GM18517 (cell line): ENCODE measurements around the gene COLGALT1.
"Not testable (repeated sequence)": the region's sequence is repeated elsewhere in the genome, so short reads cannot be mapped to it uniquely, and the experiment has no call there.

Experiments used
- ATAC-seq: cut with Tn5 transposase; IDR thresholded peaks from one replicate; pipeline ENCODE4 v1.9.1; 2021; ENCODE audit warnings: mild to moderate bottlenecking, moderate library complexity; ENCODE audit not compliant: unreplicated experiment

COLGALT1 gene

GRCh38 chr19:17532116-17532515 is 23.3 kb upstream of the COLGALT1 start:
- ATAC-seq = no peak

DNA sequence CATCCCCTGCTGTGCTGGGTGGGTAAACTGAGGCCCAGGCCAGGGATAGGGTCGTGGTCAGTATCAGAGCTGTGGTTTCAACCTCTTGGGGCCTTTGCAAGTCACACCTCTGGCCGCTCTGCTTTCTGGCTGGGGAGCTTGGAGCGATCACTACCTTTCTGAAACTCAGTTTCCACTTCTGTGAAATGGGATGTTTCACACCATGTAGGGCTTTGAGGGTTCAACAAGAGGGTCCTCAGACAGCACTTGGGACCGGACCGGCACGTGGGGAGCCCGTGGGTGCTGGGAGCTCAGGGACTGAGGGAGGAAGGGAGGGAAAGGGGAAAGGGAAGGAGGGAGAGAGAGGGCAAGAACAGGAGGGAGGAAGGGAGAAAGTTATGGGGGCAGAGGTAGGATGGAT is 22.9 kb upstream of the COLGALT1 start:
- no peak for ATAC-seq

- no peak for ATAC-seq
Observed at GRCh38 chr19:17534767-17535166, 20.7 kb upstream of the COLGALT1 start.

DNA sequence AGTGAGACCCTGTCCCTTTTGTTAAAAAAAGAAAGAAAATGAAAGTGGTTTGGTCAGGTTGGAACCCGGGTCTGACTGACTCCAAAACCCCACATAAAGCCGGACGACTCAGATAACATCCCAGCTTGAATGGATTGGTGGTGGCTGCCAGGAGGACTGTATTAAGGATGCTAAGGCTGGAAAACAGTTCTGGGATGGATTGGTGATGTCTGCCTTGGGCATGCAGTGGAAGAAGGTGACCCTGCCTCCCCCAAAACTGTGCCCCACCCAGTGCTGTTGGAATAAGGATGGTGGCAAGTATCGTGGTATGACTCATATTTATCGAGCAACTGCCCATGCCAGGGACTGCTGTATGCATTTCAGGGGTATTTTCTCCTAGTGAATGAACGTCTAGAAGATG is 18.5 kb upstream of the COLGALT1 start:
- no peak for ATAC-seq

DNA sequence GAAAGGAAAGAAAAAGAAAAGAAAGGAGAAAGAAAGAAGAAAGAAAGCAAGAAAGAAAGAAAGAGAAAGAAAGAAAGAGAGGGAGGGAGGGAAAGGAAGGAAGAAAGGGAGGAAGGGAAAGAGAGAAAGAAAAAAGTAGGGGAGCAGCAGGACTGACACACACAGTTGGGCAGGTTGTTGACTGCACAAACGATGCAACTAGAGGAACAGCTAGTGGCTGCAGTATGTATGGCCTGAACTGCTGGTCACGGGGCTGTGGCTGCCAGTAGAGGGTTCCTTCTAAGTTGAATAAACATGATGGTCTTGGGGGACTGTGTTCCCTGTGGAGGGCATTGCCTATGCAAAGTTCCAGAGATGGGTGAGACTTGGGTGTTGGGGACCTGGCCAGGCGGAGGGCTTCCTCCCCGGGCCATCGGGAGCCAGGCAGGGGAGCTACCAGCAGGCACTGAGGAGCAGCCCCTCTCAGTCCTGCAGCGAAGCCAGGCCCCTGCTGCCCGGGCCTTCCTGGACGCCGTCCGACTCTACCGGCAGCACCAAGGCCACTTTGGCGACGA is 16.7 kb upstream of the COLGALT1 start:
- ATAC-seq = no peak

GRCh38 chr19:17539238-17540117 is 16.0 kb upstream of the COLGALT1 start:
- ATAC-seq = peak; percentile 60

- ATAC-seq = no peak
Observed at GRCh38 chr19:17540174-17540573, 15.3 kb upstream of the COLGALT1 start.

DNA sequence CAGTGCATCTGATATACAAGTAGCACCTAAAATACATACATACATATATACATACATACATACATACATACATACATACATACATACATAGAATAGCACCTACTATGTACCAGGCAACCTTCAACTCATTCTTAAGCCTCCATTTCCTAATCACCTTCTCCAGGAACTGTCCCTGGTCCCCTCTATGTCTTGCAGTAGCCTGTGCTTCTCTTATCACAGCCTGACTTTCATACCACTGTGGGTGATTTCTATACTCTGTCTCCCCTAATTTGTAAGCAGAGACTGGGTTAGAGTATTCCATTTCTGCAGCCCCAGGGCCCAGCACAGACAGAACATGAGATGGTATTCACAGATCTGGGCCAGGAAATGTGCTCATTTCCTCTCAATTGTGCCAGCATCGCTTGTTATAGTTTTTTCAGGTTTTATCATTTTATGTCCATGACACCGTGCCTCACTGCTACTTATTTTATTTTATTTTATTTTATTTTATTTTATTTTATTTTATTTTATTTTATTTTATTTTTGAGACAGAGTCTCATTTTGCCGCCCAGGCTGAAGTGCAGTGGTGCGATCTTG is 14.2 kb upstream of the COLGALT1 start:
- ATAC-seq = no peak

DNA sequence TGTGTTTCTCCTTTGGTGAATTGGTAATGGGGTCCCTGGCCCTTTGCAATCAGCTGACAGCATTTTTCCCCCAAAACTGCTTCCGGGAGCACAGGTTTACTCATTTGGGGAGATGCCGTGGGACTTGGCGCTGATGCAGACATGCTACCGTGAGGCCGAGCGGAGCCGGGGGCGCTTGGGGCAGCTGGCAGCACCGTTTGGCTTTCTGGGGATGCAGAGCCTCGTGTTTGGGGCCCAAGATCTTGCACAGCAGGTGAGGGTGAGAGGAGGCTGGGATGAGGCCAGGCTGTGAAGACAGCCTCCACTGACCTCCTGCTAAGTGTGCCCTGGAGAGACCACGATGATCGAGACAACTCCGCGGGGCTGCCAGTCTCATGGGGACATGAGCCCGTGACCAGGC is 13.4 kb upstream of the COLGALT1 start:
- ATAC-seq = no peak

- no peak for ATAC-seq
Observed at GRCh38 chr19:17542793-17543582, 12.5 kb upstream of the COLGALT1 start.

DNA sequence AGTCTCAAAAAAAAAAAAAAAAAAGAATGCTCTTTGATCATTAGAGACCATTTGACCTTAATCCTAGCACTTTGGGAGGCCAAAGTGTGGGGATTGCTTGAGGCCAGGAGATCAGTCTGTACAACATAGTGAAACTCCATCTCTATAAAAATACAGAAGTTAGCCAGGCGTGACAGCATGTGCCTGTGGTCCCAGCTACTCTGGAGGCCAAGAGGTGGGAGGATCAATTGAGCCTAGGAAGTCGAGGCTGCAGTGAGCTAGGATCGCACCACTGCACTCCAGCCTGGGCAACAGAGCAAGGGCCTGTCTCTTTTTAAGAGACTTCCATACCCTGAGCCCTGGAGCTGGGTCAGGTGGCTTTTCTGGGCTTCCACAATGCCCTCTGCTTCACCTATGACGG is 11.5 kb upstream of the COLGALT1 start:
- ATAC-seq = no peak

DNA sequence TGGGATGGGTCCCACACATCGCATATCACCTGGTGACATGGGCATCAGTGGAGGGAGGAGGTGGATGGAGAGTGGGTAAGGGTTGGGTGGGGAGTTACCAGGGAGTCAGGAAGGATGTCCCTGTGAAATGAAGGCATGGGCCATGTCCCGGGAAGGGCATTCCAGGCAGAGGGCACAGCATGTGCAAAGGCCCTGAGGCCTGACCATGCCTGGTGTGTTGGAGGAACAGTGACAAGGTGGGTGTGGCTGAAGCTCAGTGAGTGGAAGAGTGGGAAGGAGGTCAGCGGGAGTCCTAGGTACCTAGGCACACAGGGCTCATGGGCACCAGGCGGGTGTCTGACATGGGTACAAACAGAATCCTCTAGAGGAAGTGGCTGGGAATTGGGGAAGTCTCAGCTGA is 11.0 kb upstream of the COLGALT1 start:
- no peak for ATAC-seq

- ATAC-seq = no peak
Observed at GRCh38 chr19:17548145-17548544, 7.3 kb upstream of the COLGALT1 start.

DNA sequence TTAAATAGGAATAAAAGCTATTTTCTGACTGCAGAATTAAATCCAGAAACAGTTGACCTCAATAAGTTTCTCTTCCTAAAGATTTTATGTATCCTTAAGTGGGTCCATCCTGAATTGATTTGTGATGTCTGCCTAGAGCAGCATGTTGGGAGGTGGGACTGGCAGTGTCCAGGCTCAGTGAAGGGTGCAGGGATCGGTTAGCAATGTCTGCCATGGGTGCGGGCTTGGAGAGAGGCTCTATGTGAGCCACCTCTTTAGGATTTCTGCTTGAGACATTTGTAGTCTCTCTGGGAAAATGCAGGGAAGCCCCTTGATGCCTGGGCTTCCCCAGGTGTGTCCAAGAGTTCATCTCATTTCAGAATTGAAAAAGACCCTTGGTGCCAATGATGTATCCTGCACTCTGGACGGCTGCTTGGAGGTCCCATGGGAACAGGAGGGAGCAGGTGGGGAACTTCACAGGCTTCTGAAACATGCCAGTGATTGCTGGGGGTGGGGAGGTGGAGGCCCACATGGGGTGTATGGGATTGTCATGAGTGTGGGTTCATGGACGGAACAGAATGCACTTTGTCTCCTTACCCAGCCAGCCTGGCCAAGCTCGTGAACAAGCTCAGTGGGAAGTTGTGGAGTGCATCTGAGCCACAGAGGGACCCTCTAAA is 6.2 kb upstream of the COLGALT1 start:
- ATAC-seq = no peak

DNA sequence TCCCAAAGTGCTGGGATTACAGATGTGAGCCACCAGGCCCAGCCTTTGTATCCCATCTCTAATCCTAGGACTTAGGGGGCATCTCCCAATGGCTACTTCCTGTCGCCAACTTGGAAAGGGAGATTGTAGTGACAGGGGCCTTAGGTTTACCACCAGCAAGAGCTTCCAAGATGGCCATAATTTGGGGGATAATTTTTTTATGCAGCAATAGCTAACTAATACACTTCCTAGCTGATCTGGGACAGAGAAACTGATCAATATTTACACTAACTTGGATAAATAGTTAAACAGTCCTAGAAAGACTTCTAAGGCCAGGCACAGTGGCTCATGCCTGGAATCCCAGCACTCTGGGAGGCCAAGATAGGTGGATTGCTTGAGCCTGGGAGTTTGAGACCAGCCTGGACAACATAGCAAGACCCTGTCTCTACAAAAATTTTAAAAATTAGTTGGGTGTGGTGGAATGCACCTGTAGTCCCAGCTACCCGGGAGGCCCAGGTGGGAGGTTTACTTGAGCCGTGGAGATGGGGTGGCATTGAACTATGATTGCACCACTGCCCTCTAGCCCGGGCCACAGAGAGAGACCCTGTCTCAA is 5.3 kb upstream of the COLGALT1 start:
- ATAC-seq = no peak

- not testable (repeated sequence) for ATAC-seq
Observed at GRCh38 chr19:17552735-17553134, 2.7 kb upstream of the COLGALT1 start.

DNA sequence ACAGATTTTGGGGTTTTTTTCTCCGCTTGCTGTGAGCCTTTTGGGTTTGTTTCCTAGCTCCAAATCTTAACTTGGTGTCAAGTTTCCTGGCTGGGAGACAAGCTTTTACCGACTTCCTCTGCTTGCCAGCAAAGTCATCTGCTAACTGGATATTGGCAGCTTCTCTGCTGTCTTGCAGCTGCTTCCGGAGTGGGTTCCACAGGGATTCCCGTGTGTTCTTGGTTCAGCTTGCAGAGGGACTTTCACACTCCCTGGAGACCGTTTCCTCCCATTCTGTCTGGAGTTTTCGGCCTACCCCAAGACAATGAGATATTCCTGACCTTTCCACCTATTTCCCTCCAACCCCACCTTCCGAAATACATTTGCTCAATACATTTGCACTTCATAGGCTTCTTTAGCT is 2.2 kb upstream of the COLGALT1 start:
- no peak for ATAC-seq

DNA sequence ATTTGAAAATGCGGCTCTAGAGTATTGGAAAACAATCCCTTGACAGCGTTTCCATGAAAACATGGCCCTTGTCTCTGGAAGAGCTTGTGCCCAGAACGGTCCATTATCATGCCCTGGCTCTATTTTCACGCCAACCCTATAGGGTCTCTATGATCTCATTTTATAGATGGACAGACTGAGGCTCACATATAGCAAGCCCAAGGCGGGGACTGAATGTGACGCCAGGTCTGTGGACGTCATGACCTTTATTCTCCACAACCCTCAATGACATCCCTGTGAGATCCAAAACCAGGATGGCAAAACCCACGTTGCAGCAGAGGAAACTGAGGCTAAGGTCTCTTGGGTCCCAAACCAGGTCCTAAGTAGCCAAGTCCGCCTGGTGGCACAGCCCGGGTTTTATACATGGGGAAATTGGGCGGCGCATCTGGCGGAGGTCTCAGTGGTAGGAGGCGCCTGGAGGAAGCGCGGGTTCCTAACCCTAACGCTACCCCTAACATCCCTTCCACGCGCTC is 425 bp upstream of the COLGALT1 start:
- ATAC-seq = no peak

GRCh38 chr19:17555929-17556813 is 722 bp downstream of the COLGALT1 start:
- peak; percentile 38 for ATAC-seq
